ENCODE measurements around the gene LAMA2. TPM values are rescaled to one million over a fixed set of nuclear protein-coding genes. Genes with fewer than 3 reads are reported as not detected.

LAMA2 gene
- total and polyA plus RNA-seq, 2 donors (not counting 1 experiment from before 2014, with no cell fraction given) = 19.5 to 67.5 TPM

DNA sequence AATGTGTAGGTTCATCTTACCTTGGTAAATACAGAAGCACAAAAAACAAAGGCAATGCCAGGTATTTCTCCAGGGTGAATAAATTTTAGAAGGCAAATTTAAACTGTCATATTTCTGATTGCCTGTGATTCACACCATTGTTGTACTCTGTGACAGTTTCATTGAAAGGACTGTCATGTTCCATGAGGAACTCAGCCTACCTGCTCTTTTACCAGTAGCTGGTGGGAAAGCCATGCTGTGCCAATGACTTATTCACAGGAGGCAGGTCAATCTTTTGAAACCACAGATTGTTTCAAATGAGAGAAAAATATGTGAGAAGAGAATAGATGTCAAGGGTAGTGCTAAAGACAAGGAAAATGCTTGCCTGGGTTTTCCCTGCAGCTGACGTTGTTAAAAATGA is 206.4 kb downstream of the LAMA2 start:
- Histone ChIP-seq H3K4me1 (ENCODE audit: control insufficient read depth, extremely low read depth, insufficient read depth, low read length) (no peaks in the 10 kb centered on the region), H4K20me1 (ENCODE audit: control insufficient read depth, extremely low read depth, insufficient read depth, low read length) (no peaks in the 10 kb centered on the region), H3K79me2 (ENCODE audit: control insufficient read depth, insufficient read depth, low read length) (no peaks in the 10 kb centered on the region), H3K27ac (ENCODE audit: insufficient read depth, low read length) (no peak overlapping the region), H2AFZ (ENCODE audit: low read length) (no peak overlapping the region), H3K4me2 (ENCODE audit: extremely low read depth, insufficient read depth, low read length) (no peak overlapping the region), H3K9ac (ENCODE audit: insufficient read depth, low read length) (no peak overlapping the region), H3K27me3 (ENCODE audit: control insufficient read depth, insufficient read depth, low read length) (no peaks in the 10 kb centered on the region), H3K4me3 (replicated peaks in 1 of 4; ENCODE audit: control extremely low read depth in 1 of 4, insufficient read depth in 1 of 4, low read depth in 3 of 4, low read length in 4 of 4) (no peak overlapping the region), H3K36me3 (ENCODE audit: control insufficient read depth, insufficient read depth, low read length) (no peaks in the 10 kb centered on the region), H3K9me3 (ENCODE audit: control insufficient read depth, insufficient read depth, low read depth, low read length) (no peaks in the 10 kb centered on the region)
- TF ChIP-seq, protein P1, sequence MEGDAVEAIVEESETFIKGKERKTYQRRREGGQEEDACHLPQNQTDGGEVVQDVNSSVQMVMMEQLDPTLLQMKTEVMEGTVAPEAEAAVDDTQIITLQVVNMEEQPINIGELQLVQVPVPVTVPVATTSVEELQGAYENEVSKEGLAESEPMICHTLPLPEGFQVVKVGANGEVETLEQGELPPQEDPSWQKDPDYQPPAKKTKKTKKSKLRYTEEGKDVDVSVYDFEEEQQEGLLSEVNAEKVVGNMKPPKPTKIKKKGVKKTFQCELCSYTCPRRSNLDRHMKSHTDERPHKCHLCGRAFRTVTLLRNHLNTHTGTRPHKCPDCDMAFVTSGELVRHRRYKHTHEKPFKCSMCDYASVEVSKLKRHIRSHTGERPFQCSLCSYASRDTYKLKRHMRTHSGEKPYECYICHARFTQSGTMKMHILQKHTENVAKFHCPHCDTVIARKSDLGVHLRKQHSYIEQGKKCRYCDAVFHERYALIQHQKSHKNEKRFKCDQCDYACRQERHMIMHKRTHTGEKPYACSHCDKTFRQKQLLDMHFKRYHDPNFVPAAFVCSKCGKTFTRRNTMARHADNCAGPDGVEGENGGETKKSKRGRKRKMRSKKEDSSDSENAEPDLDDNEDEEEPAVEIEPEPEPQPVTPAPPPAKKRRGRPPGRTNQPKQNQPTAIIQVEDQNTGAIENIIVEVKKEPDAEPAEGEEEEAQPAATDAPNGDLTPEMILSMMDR (conservative IDR thresholded peaks at IDR 0.05 in 1 of 2, IDR thresholded peaks at IDR 0.05 in 1 of 2; ENCODE audit: low read depth in 1 of 2, low read length in 2 of 2) = no peak
- no peak for TF ChIP-seq EZH2 (IDR thresholded peaks at IDR 0.05; ENCODE audit: low read length, missing control alignments)
- DNase-seq (ENCODE audit: low read depth in 2 of 2) = no peak

DNA sequence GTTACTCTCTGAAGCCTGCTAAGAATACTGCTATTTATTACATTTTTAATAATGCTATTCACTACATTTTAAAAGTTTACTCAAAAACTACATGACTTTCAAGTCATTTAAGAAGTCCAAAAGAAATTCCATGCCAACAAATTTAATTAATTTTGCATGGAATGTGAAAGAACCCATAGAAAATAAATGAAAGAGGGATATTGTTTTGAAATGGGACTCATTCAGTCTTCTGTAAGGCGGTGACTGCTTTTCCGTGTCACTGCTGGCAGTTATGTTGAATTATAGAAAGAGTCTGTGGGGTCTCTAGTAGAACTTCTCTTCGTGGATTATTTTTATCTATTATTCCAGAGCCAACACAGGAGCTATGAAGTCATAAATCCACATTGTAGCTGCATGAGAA is 211.2 kb downstream of the LAMA2 start:
- Histone ChIP-seq H3K79me2 (ENCODE audit: control insufficient read depth, insufficient read depth, low read length) (no peaks in the 10 kb centered on the region), H3K27ac (ENCODE audit: insufficient read depth, low read length) (no peak overlapping the region)
- TF ChIP-seq, protein P1 (conservative IDR thresholded peaks at IDR 0.05 in 1 of 2, IDR thresholded peaks at IDR 0.05 in 1 of 2; ENCODE audit: low read depth in 1 of 2, low read length in 2 of 2) = no peak
- TF ChIP-seq EZH2 (IDR thresholded peaks at IDR 0.05; ENCODE audit: low read length, missing control alignments) = no peak

DNA sequence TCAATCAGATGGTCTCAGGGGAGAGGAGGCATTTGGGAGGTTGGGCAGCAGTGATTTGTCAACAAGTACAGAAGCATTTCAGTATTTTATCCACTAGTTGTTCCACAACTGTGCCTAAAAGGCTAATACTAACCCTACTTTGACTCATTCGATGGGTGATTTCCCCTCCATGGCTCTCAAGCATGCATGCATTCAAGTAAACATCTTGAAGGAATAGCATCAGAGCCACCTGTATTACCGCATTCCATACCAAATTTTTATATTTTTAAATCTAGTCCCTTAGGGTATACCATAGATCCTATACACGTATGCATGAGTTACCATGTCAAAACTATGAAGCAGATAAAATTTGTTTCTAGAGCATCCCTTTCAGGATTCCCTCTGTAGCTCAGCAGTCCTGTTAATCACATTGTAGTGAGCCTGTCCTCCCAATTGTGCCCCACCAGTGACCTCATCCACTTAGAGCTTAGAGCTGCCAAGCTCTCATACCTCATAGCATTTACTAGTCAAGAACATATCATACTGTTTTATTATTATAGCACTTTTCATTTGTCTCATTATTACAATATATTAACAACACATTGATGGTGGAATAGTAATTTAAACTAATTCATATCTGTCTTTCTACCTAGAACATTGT is 213.8 kb downstream of the LAMA2 start:
- Histone ChIP-seq H3K36me3 (ENCODE audit: control insufficient read depth, insufficient read depth, low read length) (no peaks in the 10 kb centered on the region), H3K4me1 (ENCODE audit: control insufficient read depth, extremely low read depth, insufficient read depth, low read length) (no peaks in the 10 kb centered on the region), H3K4me2 (ENCODE audit: extremely low read depth, insufficient read depth, low read length) (no peak overlapping the region), H3K27ac (ENCODE audit: insufficient read depth, low read length) (no peak overlapping the region), H3K9ac (ENCODE audit: insufficient read depth, low read length) (no peak overlapping the region), H2AFZ (ENCODE audit: low read length) (no peak overlapping the region), H3K27me3 (ENCODE audit: control insufficient read depth, insufficient read depth, low read length) (no peaks in the 10 kb centered on the region), H3K4me3 (replicated peaks in 1 of 4; ENCODE audit: control extremely low read depth in 1 of 4, insufficient read depth in 1 of 4, low read depth in 3 of 4, low read length in 4 of 4) (no peak overlapping the region), H3K79me2 (ENCODE audit: control insufficient read depth, insufficient read depth, low read length) (no peaks in the 10 kb centered on the region), H4K20me1 (ENCODE audit: control insufficient read depth, extremely low read depth, insufficient read depth, low read length) (no peaks in the 10 kb centered on the region), H3K9me3 (ENCODE audit: control insufficient read depth, insufficient read depth, low read depth, low read length) (no peaks in the 10 kb centered on the region)
- TF ChIP-seq, protein P1 (conservative IDR thresholded peaks at IDR 0.05 in 1 of 2, IDR thresholded peaks at IDR 0.05 in 1 of 2; ENCODE audit: low read depth in 1 of 2, low read length in 2 of 2) = no peak
- no peak for TF ChIP-seq EZH2 (IDR thresholded peaks at IDR 0.05; ENCODE audit: low read length, missing control alignments)
- no peak for DNase-seq (ENCODE audit: low read depth in 2 of 2)

More for the DNA sequence above, 211.2 kb downstream of the LAMA2 start:
- H3K9ac ChIP-seq (ENCODE audit: insufficient read depth, low read length) = no peak overlapping the region
- no peaks in the 10 kb centered on the region for H4K20me1 ChIP-seq (ENCODE audit: control insufficient read depth, extremely low read depth, insufficient read depth, low read length)
- no peak overlapping the region for H3K4me2 ChIP-seq (ENCODE audit: extremely low read depth, insufficient read depth, low read length)
- no peak overlapping the region for H3K4me3 ChIP-seq (replicated peaks in 1 of 4; ENCODE audit: control extremely low read depth in 1 of 4, insufficient read depth in 1 of 4, low read depth in 3 of 4, low read length in 4 of 4)
- no peaks in the 10 kb centered on the region for H3K27me3 ChIP-seq (ENCODE audit: control insufficient read depth, insufficient read depth, low read length)
- H3K4me1 ChIP-seq (ENCODE audit: control insufficient read depth, extremely low read depth, insufficient read depth, low read length) = no peaks in the 10 kb centered on the region
- H2AFZ ChIP-seq (ENCODE audit: low read length) = no peak overlapping the region
- no peaks in the 10 kb centered on the region for H3K36me3 ChIP-seq (ENCODE audit: control insufficient read depth, insufficient read depth, low read length)
- DNase-seq (ENCODE audit: low read depth in 2 of 2) = no peak
- no peaks in the 10 kb centered on the region for H3K9me3 ChIP-seq (ENCODE audit: control insufficient read depth, insufficient read depth, low read depth, low read length)

All from fibroblast of lung (primary cell).